DND-41 (cell line): ENCODE measurements around the gene P4HB.

Experiments used
- ATAC-seq: fragments of 200-7000 bp; cut with Tn5 transposase; 3 replicates; pipeline ENCODE4 v1.9.1; 2021; ENCODE audit warnings: low read depth; ENCODE audit not compliant: insufficient read depth
- DNase-seq: peaks from one replicate; pipeline ENCODE4 v3.0.0-alpha.2; 2020
- H2AFZ ChIP-seq: 2 replicates; pipeline ENCODE4 v1.6.0; 2012; ENCODE audit warnings: low read depth, low read length
- H3K27ac ChIP-seq: 2 replicates; pipeline ENCODE4 v1.5.1; 2012; ENCODE audit warnings: low read length, inconsistent platforms
- H3K27me3 ChIP-seq: fragments of 200-600 bp; sonication (generic); 2 replicates; pipeline ENCODE4 v1.6.0; 2012; ENCODE audit warnings: low read length, mild to moderate bottlenecking, inconsistent platforms; ENCODE audit not compliant: insufficient read depth, poor library complexity
- H3K36me3 ChIP-seq: 2 replicates; pipeline ENCODE4 v1.5.1; 2012; ENCODE audit warnings: low read length, inconsistent platforms; ENCODE audit not compliant: insufficient read depth
- H3K4me1 ChIP-seq: 2 replicates; pipeline ENCODE4 v1.5.1; 2012; ENCODE audit warnings: mild to moderate bottlenecking, low read length; ENCODE audit not compliant: insufficient read depth
- H3K4me2 ChIP-seq: 2 replicates; pipeline ENCODE4 v1.6.0; 2012; ENCODE audit warnings: mild to moderate bottlenecking, moderate library complexity, low read length, inconsistent platforms; ENCODE audit not compliant: insufficient read depth
- H3K4me3 ChIP-seq, 2 experiments: fragments of 200-600 bp in 1 of 2; shearing (Covaris generic) in 1 of 2; 2 replicates each; pipeline ENCODE4 v1.5.1; 2012 to 2016; ENCODE audit warnings: inconsistent platforms in 2 of 2, low read length in 2 of 2, mild to moderate bottlenecking in 2 of 2, low read depth in 1 of 2, moderate library complexity in 1 of 2
- H3K79me2 ChIP-seq: 2 replicates; pipeline ENCODE4 v1.6.0; 2012; ENCODE audit warnings: low read length, inconsistent platforms; ENCODE audit not compliant: insufficient read depth
- H3K9ac ChIP-seq: 2 replicates; pipeline ENCODE4 v1.6.0; 2012; ENCODE audit warnings: low read depth, mild to moderate bottlenecking, inconsistent platforms, low read length, moderate library complexity
- H3K9me3 ChIP-seq: 2 replicates; pipeline ENCODE4 v1.5.1; 2012; ENCODE audit warnings: low read length, moderate library complexity, mild to moderate bottlenecking, inconsistent platforms; ENCODE audit not compliant: insufficient read depth, severe bottlenecking
- H4K20me1 ChIP-seq: 2 replicates; pipeline ENCODE4 v1.6.0; 2012; ENCODE audit warnings: low read length; ENCODE audit not compliant: insufficient read depth
- CTCF ChIP-seq: IDR thresholded peaks from 2 replicates; pipeline ENCODE4 v1.5.1; 2012; ENCODE audit warnings: borderline replicate concordance, low read length, moderate library complexity, mild to moderate bottlenecking; ENCODE audit not compliant: poor library complexity, severe bottlenecking; ENCODE audit errors: extremely low read depth
- EZH2 ChIP-seq: IDR thresholded peaks from 3 replicates; pipeline ENCODE4 v1.6.1; 2012; ENCODE audit warnings: borderline replicate concordance, low read depth, mild to moderate bottlenecking, moderate library complexity, low read length, inconsistent platforms; ENCODE audit not compliant: severe bottlenecking

Gene P4HB

GRCh38 chr17:81809556-81809998 is 50.8 kb downstream of the P4HB start:
- no peaks in the 10 kb centered on the region for H3K9me3 ChIP-seq
- H3K4me3 ChIP-seq: no peak overlapping the region
- no peaks in the 10 kb centered on the region for H3K4me1 ChIP-seq
- H3K79me2 ChIP-seq: no peaks in the 10 kb centered on the region
- no peaks in the 10 kb centered on the region for H3K27me3 ChIP-seq
- ATAC-seq: no peak
- no peak overlapping the region for H3K4me2 ChIP-seq
- no peak for TF ChIP-seq CTCF
- no peak for TF ChIP-seq EZH2
- no peak overlapping the region for H3K27ac ChIP-seq
- DNase-seq: no peak
- H3K36me3 ChIP-seq: no peaks in the 10 kb centered on the region
- H3K9ac ChIP-seq: no peak overlapping the region
- H4K20me1 ChIP-seq: 0 out of 2 replicates have a peak, but pooled peaks cover 7% of the 10 kb centered on the region
- no peak overlapping the region for H2AFZ ChIP-seq

GRCh38 chr17:81808778-81809555 is 51.4 kb downstream of the P4HB start:
- Histone ChIP-seq H3K4me1 (no peaks in the 10 kb centered on the region), H3K27me3 (no peaks in the 10 kb centered on the region), H3K9ac (no peak overlapping the region), H3K36me3 (no peaks in the 10 kb centered on the region), H3K4me2 (no peak overlapping the region), H3K9me3 (no peaks in the 10 kb centered on the region), H3K79me2 (no peaks in the 10 kb centered on the region), H3K4me3 (no peak overlapping the region), H4K20me1 (0 out of 2 replicates have a peak, but pooled peaks cover 7% of the 10 kb centered on the region), H2AFZ (no peak overlapping the region), H3K27ac (no peak overlapping the region)
- TF ChIP-seq EZH2 (no peak), CTCF (peak; percentile 58)
- ATAC-seq: peak; percentile 57; the same call in 2 of the 3 replicates
- DNase-seq: peak; percentile 36

GRCh38 chr17:81807839-81808238 is 52.5 kb downstream of the P4HB start:
- H3K79me2 ChIP-seq: no peaks in the 10 kb centered on the region
- no peak overlapping the region for H3K9ac ChIP-seq
- no peak overlapping the region for H3K4me3 ChIP-seq
- H3K27me3 ChIP-seq: no peaks in the 10 kb centered on the region
- H2AFZ ChIP-seq: no peak overlapping the region
- TF ChIP-seq CTCF: no peak
- no peak for TF ChIP-seq EZH2
- no peak overlapping the region for H3K27ac ChIP-seq
- H3K9me3 ChIP-seq: no peaks in the 10 kb centered on the region
- ATAC-seq (peak; percentile 67), DNase-seq (peak; percentile 52)
- H3K36me3 ChIP-seq: no peaks in the 10 kb centered on the region
- H3K4me1 ChIP-seq: no peaks in the 10 kb centered on the region
- H3K4me2 ChIP-seq: no peak overlapping the region
- 0 out of 2 replicates have a peak, but pooled peaks cover 7% of the 10 kb centered on the region for H4K20me1 ChIP-seq
